PC-3 (cell line): Measurements from ENCODE around the gene SLC25A45. TPM values are rescaled to one million over a fixed set of nuclear protein-coding genes. Genes with fewer than 3 reads are reported as not detected.

Experiments
- ATAC-seq: fragments of 200-7000 bp; cut with Tn5 transposase; 2 replicates; pipeline ENCODE4 v1.9.1; 2020; ENCODE audit warnings: mild to moderate bottlenecking, moderate library complexity
- BruUV-seq: library from RNA; stranded (reverse); fragments of 400-500 nt; replicated peaks from 2 replicates; lab custom pipeline; 2021; lab: Mats Ljungman, UMichigan
- CTCF ChIA-PET: fragments of 300-600 bp; sonication (Branson Sonifier 250); formaldehyde crosslinking; loops from one replicate; lab custom pipeline; 2022; ENCODE audit warnings: antibody characterized with exemption; lab: Charles Lee
- POLR2A ChIA-PET: fragments of 300-600 bp; sonication (Branson Sonifier 250); formaldehyde crosslinking; loops from one replicate; lab custom pipeline; 2022; ENCODE audit warnings: antibody characterized with exemption; ENCODE audit not compliant: unreplicated experiment; lab: Charles Lee
- DNase-seq: peaks from one replicate; pipeline ENCODE4 v3.0.0-alpha.2; 2015
- H2AFZ ChIP-seq: fragments of 300-600 bp; sonication (generic); 2 replicates; pipeline ENCODE4 v1.6.0; 2016; ENCODE audit warnings: antibody characterized with exemption, low read length
- H3F3A ChIP-seq: fragments of 300-600 bp; sonication (generic); one replicate; pipeline ENCODE4 v1.6.0; 2017; ENCODE audit warnings: antibody characterized with exemption, low read length, control low read depth, mild to moderate bottlenecking; ENCODE audit not compliant: unreplicated experiment
- H3K27ac ChIP-seq: fragments of 300-600 bp; sonication (generic); 2 replicates; pipeline ENCODE4 v1.5.1; 2016; ENCODE audit warnings: mild to moderate bottlenecking, low read length
- H3K27me3 ChIP-seq: fragments of 300-600 bp; sonication (generic); 2 replicates; pipeline ENCODE4 v1.6.1; 2016; ENCODE audit warnings: low read length, mixed read lengths
- H3K36me3 ChIP-seq: fragments of 300-600 bp; sonication (generic); 2 replicates; pipeline ENCODE4 v1.6.1; 2016; ENCODE audit warnings: low read depth, mixed run types, low read length, mixed read lengths
- H3K4me1 ChIP-seq: fragments of 300-600 bp; sonication (generic); 2 replicates; pipeline ENCODE4 v1.5.1; 2016; ENCODE audit warnings: low read length; ENCODE audit not compliant: insufficient read depth
- H3K4me2 ChIP-seq: fragments of 300-600 bp; sonication (generic); 2 replicates; pipeline ENCODE4 v1.6.0; 2016; ENCODE audit warnings: low read length
- H3K4me3 ChIP-seq: fragments of 300-600 bp; sonication (generic); 2 replicates; pipeline ENCODE4 v1.5.1; 2016; ENCODE audit warnings: mild to moderate bottlenecking, low read length, mixed read lengths
- H3K79me2 ChIP-seq: fragments of 300-600 bp; sonication (generic); 2 replicates; pipeline ENCODE4 v1.6.1; 2017; ENCODE audit warnings: low read length, mixed read lengths
- H3K9ac ChIP-seq: fragments of 300-600 bp; sonication (generic); 2 replicates; pipeline ENCODE4 v1.6.0; 2016; ENCODE audit warnings: mild to moderate bottlenecking, low read length
- H3K9me2 ChIP-seq: fragments of 300-600 bp; sonication (generic); replicated peaks from 2 replicates; pipeline ENCODE4 v1.6.1; 2016; ENCODE audit warnings: mixed run types, low read length, mixed read lengths
- H3K9me3 ChIP-seq: fragments of 300-600 bp; sonication (generic); 2 replicates; pipeline ENCODE4 v1.6.1; 2016; ENCODE audit warnings: low read length, mixed read lengths
- H4K20me1 ChIP-seq: fragments of 300-600 bp; sonication (generic); 2 replicates; pipeline ENCODE4 v1.6.1; 2016; ENCODE audit warnings: low read length, mixed read lengths
- EZH2 ChIP-seq: fragments of 300-600 bp; sonication (generic); IDR thresholded peaks from one replicate; pipeline ENCODE4 v1.6.1; 2017; ENCODE audit warnings: antibody characterized with exemption, mild to moderate bottlenecking, low read length; ENCODE audit not compliant: unreplicated experiment
- EZH2phosphoT487 ChIP-seq: fragments of 300-600 bp; sonication (generic); IDR thresholded peaks from 2 replicates; pipeline ENCODE4 v1.6.1; 2018; ENCODE audit warnings: mild to moderate bottlenecking, antibody characterized with exemption, low read length, borderline replicate concordance
- intact Hi-C: fragments of 100-400 bp; cut with micrococcal nuclease; formaldehyde crosslinking; loops from 2 replicates; pipeline ENCODE4 v1.9.0; 2023
- total RNA-seq: library from RNA; depleted of rRNA; stranded (reverse); fragments of >200 nt; gene quantifications from 2 replicates; pipeline ENCODE4 v1.2.3, GENCODE V29; 2014
- TF ChIP-seq, protein P1 (sequence below): fragments of 300-600 bp; sonication (generic); conservative IDR thresholded peaks from 2 replicates; pipeline ENCODE4 v1.5.1; 2017; ENCODE audit warnings: antibody characterized with exemption, low read depth, mild to moderate bottlenecking, low read length

Gene SLC25A45
- total RNA-seq, 1 experiment from 2014 or later = 12.7 TPM

DNA sequence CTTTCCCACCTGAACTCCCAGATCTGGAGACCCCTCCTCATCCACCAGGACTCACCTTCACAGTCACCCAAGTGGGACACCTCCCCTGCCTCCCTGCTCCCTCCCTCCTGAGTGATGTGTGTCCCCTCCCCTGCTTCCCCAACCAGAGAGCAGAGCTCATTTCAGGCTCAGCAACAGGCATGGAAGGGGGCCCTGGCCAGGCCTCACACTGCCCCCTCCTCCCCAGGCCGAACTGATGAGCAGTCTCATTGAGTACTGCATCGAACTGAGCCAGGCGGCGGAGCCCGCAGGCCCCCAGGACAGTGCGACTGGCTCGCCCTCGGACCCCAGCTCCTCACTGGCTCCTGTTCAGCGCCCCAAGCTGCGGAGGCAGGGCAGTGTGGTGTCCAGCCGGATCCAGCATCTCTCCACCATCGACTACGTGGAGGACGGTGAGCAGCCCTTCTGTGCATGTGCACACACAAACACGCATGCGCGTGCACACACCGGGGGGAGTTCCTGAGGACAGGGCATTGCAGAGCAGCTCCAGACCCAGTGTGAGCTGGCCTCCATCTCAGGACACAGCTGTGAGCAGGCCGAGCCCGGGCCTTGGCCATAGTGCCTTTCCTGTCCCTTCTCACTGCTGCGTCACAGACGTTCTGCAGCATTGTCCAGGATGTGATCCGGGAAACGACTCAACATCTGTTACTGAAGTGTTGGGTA lies 22.3 kb upstream of the SLC25A45 start:
- TF ChIP-seq EZH2phosphoT487 = no peak
- TF ChIP-seq, protein P1, sequence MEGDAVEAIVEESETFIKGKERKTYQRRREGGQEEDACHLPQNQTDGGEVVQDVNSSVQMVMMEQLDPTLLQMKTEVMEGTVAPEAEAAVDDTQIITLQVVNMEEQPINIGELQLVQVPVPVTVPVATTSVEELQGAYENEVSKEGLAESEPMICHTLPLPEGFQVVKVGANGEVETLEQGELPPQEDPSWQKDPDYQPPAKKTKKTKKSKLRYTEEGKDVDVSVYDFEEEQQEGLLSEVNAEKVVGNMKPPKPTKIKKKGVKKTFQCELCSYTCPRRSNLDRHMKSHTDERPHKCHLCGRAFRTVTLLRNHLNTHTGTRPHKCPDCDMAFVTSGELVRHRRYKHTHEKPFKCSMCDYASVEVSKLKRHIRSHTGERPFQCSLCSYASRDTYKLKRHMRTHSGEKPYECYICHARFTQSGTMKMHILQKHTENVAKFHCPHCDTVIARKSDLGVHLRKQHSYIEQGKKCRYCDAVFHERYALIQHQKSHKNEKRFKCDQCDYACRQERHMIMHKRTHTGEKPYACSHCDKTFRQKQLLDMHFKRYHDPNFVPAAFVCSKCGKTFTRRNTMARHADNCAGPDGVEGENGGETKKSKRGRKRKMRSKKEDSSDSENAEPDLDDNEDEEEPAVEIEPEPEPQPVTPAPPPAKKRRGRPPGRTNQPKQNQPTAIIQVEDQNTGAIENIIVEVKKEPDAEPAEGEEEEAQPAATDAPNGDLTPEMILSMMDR = no peak
- no peak for TF ChIP-seq EZH2
- Histone ChIP-seq H3K27me3 (no peaks in the 10 kb centered on the region), H3K4me2 (no peak overlapping the region), H3K27ac (no peak overlapping the region), H4K20me1 (no peaks in the 10 kb centered on the region), H3K9me3 (no peaks in the 10 kb centered on the region), H3K79me2 (no peaks in the 10 kb centered on the region), H3K9me2 (no peaks in the 10 kb centered on the region), H3K9ac (no peak overlapping the region), H3K36me3 (peaks cover 26% of the 10 kb centered on the region), H3F3A (no peaks in the 10 kb centered on the region), H3K4me3 (no peak overlapping the region), H2AFZ (no peak overlapping the region), H3K4me1 (no peaks in the 10 kb centered on the region)
- ATAC-seq (no peak), DNase-seq (no peak)
- POLR2A ChIA-PET = no interaction called here
- intact Hi-C loops = no loop called here
- CTCF ChIA-PET = interaction anchor here (0.6 kb wide), 2 partner anchors 11 to 97 kb away, joined by 6 read pairs; no protein-coding TSS in a partner anchor
- BruUV-seq = no TSS peak

DNA sequence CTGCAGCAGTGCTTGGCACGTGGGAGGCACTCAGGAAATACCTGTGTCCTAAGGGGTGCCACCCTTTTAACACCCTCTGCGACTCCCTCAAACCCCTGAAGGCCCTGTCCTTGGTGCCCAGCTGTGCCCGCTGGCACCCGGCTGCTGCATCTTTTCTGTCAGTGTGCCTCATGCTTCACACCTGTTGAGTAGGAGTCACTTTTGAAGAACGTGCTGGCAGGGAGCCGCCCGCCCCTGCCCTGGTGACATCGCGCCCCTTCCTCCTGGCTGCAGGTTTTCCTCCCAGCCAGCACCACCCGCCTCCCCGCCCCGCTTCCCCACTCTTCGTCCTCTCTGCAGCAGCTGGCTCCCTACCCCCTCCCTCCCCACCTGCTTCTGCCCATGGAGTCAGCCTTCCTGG lies 21.8 kb upstream of the SLC25A45 start:
- H3F3A ChIP-seq = no peaks in the 10 kb centered on the region

More for the DNA sequence above, 21.8 kb upstream of the SLC25A45 start:
- Histone ChIP-seq H4K20me1 (no peaks in the 10 kb centered on the region), H3K4me3 (no peak overlapping the region), H3K4me2 (no peak overlapping the region), H3K9ac (no peak overlapping the region), H3K9me2 (no peaks in the 10 kb centered on the region), H3K27me3 (no peaks in the 10 kb centered on the region), H3K4me1 (no peaks in the 10 kb centered on the region), H3K27ac (no peak overlapping the region), H2AFZ (no peak overlapping the region), H3K9me3 (no peaks in the 10 kb centered on the region), H3K36me3 (peaks cover 29% of the 10 kb centered on the region), H3K79me2 (no peaks in the 10 kb centered on the region)
- ChIA-PET POLR2A (no interaction called here), CTCF (interaction anchor here (0.6 kb wide), 2 partner anchors 12 to 98 kb away, joined by 6 read pairs; no protein-coding TSS in a partner anchor)
- TF ChIP-seq EZH2phosphoT487 (no peak), EZH2 (no peak)
- TF ChIP-seq, protein P1 = no peak
- no TSS peak for BruUV-seq
- ATAC-seq = no peak
- intact Hi-C loops = no loop called here
- DNase-seq = no peak
